NCI-H446 (cell line): ENCODE data around the gene NNT.
"Not testable (repeated sequence)": the region's sequence is repeated elsewhere in the genome, so short reads cannot be mapped to it uniquely, and the experiment has no call there.

Experiments
- DNase-seq, 2 experiments: peaks; one replicate each; lab custom pipeline; 2025; lab: John Stamatoyannopoulos, UW

Gene NNT

DNA sequence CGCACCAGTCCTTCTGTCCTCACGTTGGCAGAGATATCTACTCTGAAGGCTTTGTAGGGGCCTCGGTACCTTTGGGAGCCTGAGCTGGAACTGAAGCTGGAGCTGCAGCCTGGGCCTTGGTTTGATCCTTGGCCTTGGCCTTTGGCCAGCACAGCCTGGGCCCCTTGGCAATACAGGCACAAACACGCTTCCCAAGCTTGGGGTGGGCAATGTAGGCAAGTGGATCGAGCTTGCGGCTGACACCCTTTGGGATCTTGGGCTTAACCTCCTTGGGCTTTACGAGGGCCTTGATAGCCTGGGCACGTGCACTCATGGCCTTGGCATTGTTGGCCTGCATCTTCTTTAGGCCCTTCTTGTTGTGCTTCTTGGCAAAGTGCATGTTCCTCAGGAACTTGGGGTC, 63.7 kb downstream of the NNT start:
- DNase-seq: not testable (repeated sequence)

- DNase-seq: not testable (repeated sequence)
These were observed 64.4 kb downstream of the NNT start for GRCh38 chr5:43667379-43667778.

DNA sequence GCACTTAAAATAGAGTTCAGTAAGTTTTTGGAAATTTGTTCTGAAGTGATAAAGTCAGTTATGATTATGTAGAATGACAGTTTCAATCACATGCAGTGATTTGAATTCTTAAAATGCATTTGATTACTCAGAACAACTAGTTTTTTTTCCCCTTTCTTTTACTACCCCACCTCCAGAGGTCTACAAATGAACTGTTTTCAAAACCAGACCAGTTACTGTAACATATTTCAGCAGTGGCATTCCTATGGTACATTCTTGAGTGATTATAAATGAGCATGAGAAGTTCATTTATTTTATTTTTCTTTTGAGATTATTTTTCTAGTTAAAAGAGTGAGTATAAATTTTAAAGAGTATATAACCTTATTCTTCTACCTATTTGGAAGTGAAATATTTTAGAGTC, 71.6 kb downstream of the NNT start:
- no peak for DNase-seq

DNA sequence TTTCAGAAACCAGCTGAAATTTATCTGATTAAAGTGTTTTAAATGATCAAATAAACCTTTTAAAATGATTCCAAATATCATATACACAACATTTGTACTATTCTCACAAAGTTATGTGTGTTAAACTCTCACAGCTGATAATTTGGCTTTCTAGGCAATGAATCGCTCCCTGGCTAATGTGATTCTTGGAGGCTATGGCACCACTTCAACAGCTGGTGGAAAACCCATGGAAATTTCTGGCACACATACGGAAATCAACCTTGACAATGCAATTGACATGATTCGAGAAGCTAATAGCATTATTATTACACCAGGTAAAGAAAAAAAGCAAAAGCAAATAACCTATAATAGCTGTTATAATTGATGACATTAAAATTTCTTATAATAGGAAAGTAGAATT, 72.4 kb downstream of the NNT start:
- no peak for DNase-seq

GRCh38 chr5:43676083-43676840, 73.3 kb downstream of the NNT start:
- DNase-seq: no peak

GRCh38 chr5:43677253-43677652, 74.3 kb downstream of the NNT start:
- DNase-seq: no peak

DNA sequence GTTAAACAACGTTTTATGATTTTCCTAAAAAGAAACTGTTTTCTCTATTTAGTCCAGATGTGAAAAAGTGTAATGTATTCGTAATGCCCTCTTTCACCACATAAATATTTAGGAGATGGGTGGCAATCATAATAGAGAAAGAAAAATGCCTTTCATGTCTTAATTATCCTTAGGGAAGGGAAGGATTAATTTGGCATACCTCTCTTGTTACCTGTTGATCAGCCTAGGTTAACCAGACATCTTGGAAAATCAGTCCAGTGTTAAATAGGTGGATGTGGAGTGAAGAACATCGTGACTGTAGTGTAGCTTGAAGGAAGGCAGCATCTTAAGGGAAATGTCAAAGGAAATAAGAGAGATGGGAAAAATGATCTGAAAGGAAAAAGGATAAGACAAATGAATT, 76.2 kb downstream of the NNT start:
- no peak for DNase-seq

- DNase-seq: peak; percentile 55 to 75
These were observed 77.3 kb downstream of the NNT start for GRCh38 chr5:43680286-43680685.

GRCh38 chr5:43683884-43684471, 81.0 kb downstream of the NNT start:
- no peak for DNase-seq

DNA sequence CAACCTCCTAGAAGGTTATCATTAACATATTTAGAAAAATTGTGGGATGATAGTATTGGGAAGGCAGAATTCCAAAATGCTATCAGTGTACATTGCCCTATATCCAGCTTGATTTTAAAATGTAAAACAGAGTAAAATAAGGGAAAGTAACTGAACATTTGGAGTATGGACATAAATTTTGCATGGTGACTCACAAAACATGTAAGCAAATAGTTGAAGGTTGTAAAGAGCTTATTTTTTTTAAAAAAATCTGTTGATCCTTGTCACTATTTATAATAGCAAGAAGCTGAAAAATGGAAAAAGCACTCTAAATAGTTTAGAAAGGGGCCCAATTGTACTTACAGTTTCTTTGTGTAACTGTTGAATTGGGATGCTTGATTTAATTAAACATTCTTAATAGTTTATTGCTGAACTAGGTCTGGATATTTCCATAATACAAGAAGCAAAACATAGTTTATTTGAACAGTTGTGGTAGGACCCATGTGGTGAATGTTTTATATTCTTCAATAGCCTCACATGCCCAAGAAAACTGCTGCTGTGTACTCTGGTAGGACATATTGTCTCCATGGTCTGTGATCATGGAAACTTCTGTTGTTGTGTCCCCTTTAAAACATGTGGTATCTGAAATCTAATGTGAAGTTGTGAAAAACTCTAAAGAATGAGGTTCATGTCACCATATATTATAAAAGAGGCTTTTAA, 82.4 kb downstream of the NNT start:
- no peak for DNase-seq

- DNase-seq: no peak
These were observed 84.3 kb downstream of the NNT start for GRCh38 chr5:43687275-43687674.

DNA sequence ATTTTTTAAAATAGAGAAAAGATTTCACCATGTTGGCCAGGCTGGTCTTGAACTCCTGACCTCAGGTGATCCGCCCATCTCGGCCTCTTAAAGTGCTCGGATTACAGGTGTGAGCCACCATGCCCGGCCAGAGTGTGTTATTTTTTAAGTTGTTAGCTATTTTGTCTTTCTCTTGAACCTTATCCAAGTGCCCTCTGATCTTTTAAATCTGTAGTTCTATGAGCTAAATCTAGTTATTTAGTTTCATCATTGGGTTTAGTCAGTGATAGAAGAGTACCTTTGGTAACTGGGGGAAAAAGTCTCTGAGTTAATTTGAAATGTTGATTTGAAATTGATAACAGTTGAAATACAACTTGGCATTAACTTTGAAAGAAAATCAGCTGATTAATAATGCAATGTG, 88.3 kb downstream of the NNT start:
- no peak for DNase-seq

DNA sequence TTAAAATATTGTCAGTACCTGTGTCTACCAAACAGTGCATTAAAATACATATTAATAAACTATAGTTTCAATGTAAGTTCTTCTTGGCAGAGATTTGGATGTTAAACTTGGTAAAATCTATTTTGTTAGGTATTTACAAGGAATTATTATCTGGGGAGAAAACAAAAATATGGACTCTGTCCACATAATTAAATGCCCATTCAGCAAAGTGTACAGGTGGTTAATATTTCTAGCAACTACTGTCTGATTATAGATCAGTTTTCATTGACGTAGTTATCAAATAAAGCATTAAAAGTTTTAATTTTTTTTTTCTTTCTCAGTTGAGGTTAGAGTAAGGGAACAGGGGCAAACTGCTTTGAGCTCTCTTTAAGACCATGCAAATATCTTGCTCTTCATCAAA, 88.9 kb downstream of the NNT start:
- no peak for DNase-seq

GRCh38 chr5:43693411-43693810, 90.4 kb downstream of the NNT start:
- DNase-seq: no peak

DNA sequence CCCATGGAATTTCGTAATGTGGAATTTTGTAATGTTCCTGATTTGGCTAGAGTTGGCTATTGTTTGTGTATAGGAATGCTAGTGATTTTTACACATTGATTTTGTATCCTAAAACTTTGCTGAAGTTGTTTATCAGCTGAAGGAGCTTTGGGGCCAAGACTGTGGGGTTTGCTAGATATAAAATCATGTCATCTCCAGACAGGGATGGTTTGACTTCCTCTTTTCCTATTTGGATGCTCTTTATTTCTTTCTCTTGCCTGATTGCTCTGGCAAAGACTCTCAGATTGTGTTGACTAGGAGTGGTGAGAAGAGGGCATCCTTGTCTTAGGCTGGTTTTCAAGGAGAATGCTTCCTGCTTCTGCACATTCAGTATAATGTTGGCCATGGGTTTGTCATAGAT, 91.0 kb downstream of the NNT start:
- no peak for DNase-seq

DNA sequence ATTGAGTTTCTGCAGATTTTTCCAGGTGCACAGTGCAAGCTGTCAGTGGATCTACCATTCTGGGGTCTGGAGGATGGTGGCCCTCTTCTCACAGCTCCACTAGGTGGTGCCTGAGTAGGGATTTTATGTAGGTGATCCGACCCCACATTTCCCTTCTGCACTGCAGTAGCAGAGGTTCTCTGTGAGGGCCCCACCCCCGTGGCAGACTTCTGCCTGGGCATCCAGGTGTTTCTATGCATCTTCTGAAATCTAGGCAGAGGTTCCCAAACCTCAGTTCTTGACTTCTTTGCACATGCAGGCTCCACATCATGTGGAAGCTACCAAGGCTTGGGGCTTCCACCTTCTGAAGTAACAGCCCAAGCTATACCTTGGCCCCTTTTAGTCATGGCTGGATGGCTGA, 93.5 kb downstream of the NNT start:
- not testable (repeated sequence) for DNase-seq

DNA sequence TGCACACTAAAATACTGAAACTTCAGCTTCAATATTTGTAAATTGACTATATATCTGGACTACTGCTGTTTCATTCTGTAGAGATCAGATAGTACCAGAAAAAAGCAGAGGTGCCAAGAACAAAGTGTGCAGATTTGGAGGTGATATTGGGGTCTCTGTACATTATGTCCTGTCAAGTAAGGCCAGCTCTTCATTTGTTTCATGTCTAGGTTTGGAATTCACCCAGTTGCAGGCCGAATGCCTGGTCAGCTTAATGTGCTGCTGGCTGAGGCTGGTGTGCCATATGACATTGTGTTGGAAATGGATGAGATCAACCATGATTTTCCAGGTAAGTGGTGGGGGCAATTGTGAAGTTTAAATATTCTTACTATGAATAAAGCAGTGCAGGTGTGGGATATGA, 96.9 kb downstream of the NNT start:
- DNase-seq: peak in 1 of 2 experiments; percentile 35

GRCh38 chr5:43700601-43701000, 97.6 kb downstream of the NNT start:
- peak in 1 of 2 experiments; percentile 36 for DNase-seq

- no peak for DNase-seq
These were observed 98.2 kb downstream of the NNT start for GRCh38 chr5:43701227-43701626.

- no peak for DNase-seq
These were observed 99.3 kb downstream of the NNT start for GRCh38 chr5:43702293-43702692.

DNA sequence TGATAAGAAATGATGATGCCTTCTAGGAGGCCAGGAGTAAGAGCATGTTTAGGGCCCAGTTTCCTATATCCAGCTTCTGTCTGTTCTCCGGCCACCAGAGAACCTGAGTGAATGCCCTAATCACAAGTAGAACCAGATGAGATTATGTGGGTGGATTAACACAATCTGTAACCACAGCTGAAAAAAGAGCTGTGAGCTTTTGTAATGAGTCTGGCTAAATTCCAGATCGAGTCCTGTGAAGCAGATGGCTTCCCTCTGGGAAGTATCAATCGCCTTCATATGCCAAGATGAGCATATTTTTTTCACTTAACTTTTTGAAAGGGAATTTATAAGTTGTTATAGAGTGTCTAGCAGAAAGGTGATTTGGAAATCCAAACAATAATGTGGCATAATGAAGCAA, 99.8 kb downstream of the NNT start:
- DNase-seq: peak; percentile 95 to 98

DNA sequence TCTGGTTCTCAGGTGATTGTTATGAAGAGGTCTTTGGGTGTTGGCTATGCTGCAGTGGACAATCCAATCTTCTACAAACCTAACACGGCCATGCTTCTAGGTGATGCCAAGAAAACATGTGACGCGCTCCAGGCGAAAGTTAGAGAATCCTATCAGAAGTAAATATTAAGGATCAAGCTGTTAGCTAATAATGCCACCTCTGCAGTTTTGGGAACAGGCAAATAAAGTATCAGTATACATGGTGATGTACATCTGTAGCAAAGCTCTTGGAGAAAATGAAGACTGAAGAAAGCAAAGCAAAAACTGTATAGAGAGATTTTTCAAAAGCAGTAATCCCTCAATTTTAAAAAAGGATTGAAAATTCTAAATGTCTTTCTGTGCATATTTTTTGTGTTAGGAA, 101.3 kb downstream of the NNT start:
- no peak for DNase-seq

- DNase-seq: not testable (repeated sequence)
These were observed 103.6 kb downstream of the NNT start for GRCh38 chr5:43706576-43706975.
